H1 (cell line): ENCODE results near the gene PTRH1. TPM values are rescaled to one million over a fixed set of nuclear protein-coding genes. Genes with fewer than 3 reads are reported as not detected.

ENCODE experiments used
- CBX8 ChIP-seq: fragments of 300-800, 300-1000 bp; sonication (generic); IDR thresholded peaks from 2 replicates; pipeline ENCODE4 v1.7.1; 2016; ENCODE audit warnings: low read depth, low read length, borderline replicate concordance
- CEBPB ChIP-seq: IDR thresholded peaks from 2 replicates; pipeline ENCODE4 v1.6.1; 2012; ENCODE audit warnings: low read depth, low read length
- CHD2 ChIP-seq: IDR thresholded peaks from 2 replicates; pipeline ENCODE4 v1.6.1; 2012; ENCODE audit warnings: low read length, improper control_type of control experiment
- CREB1 ChIP-seq: IDR thresholded peaks from 2 replicates; pipeline ENCODE4 v1.6.1; 2012; ENCODE audit warnings: inconsistent platforms
- CTBP2 ChIP-seq: IDR thresholded peaks from 2 replicates; pipeline ENCODE4 v1.7.0; 2011; ENCODE audit warnings: borderline replicate concordance, mild to moderate bottlenecking, moderate library complexity, mixed read lengths, low read length; ENCODE audit not compliant: insufficient read depth, insufficient read length
- EZH2 ChIP-seq: fragments of 200-600 bp; sonication (generic); IDR thresholded peaks from 2 replicates; pipeline ENCODE4 v1.7.1; 2012; ENCODE audit warnings: low read depth, mild to moderate bottlenecking, moderate library complexity, low read length, inconsistent platforms; ENCODE audit not compliant: severe bottlenecking
- GABPA ChIP-seq: IDR thresholded peaks from 2 replicates; pipeline ENCODE4 v1.6.1; 2011; ENCODE audit warnings: mild to moderate bottlenecking, low read length, moderate library complexity, borderline replicate concordance; ENCODE audit not compliant: insufficient read depth
- JUN ChIP-seq: IDR thresholded peaks from 2 replicates; pipeline ENCODE4 v1.6.1; 2011; ENCODE audit warnings: low read depth, mild to moderate bottlenecking, improper control_type of control experiment, low read length
- PHF8 ChIP-seq: fragments of 200-600 bp; sonication (generic); conservative IDR thresholded peaks from 2 replicates; pipeline ENCODE4 v1.7.1; 2012; ENCODE audit warnings: low read depth, mild to moderate bottlenecking, inconsistent platforms, low read length, moderate library complexity
- POU5F1 ChIP-seq: IDR thresholded peaks from 2 replicates; pipeline ENCODE4 v1.6.1; 2011; ENCODE audit warnings: low read depth, mild to moderate bottlenecking, low read length, moderate library complexity
- SIN3A ChIP-seq, 2 experiments: IDR thresholded peaks in 1 of 2; conservative IDR thresholded peaks in 1 of 2; 2 replicates each; pipeline ENCODE4 v1.6.1; 2011 to 2012; ENCODE audit warnings: low read length in 2 of 2, improper control_type of control experiment in 1 of 2, low read depth in 1 of 2, mild to moderate bottlenecking in 1 of 2
- polyA plus RNA-seq, 7 experiments: library from polyadenylated mRNA; depleted of rRNA in 3 of 7; stranded (reverse) in 5 of 7; unstranded in 2 of 7; fragments of >200 nt in 5 of 7; fragments of 200-250 nt in 2 of 7; gene quantifications; 1 replicate in 5 of 7; 2 replicates in 1 of 7; 4 replicates in 1 of 7; pipeline versions ENCODE4 v1.2.1 to v1.2.3, GENCODE V29; 2011 to 2013; ENCODE audit warnings: missing spikeins in 2 of 7, mixed read lengths in 2 of 7
- total RNA-seq: library from RNA; stranded (reverse); fragmentation: NEBNext Ultra II Directional; extraction: Animal tissue kit (Norgen Biotek cat#: 25700); gene quantifications from 2 replicates; pipeline ENCODE4 v1.2.1, GENCODE V29; 2021
- TF ChIP-seq, protein P1 (sequence below), 3 experiments: IDR thresholded peaks; 1 replicate in 2 of 3; 2 replicates in 1 of 3; pipeline versions ENCODE4 v1.5.1 to v1.6.1; 2011; ENCODE audit warnings: low read length in 3 of 3, mild to moderate bottlenecking in 3 of 3, inconsistent platforms in 2 of 3, low read depth in 1 of 3, moderate library complexity in 1 of 3; ENCODE audit not compliant: insufficient read depth in 1 of 3; ENCODE audit errors: control extremely low read depth in 1 of 3

The PTRH1 gene
- total and polyA plus RNA-seq, 2 of the 8 experiments (the other 6 are each of a cell fraction or from before 2014, with no cell fraction given): 11.1 to 19.8 TPM

- TF ChIP-seq SIN3A (conservative IDR thresholded peaks at IDR 0.05 in 1 of 2, IDR thresholded peaks at IDR 0.05 in 1 of 2; ENCODE audit: low read depth in 1 of 2, low read length in 2 of 2): peak in 1 of 2 experiments; percentile 74; a peak in 2 of 4 replicates
- TF ChIP-seq JUN: peak; percentile 77
- no peak for TF ChIP-seq CHD2
- TF ChIP-seq CREB1: peak; percentile 7; the same call in 1 of the 2 replicates
- TF ChIP-seq EZH2: no peak
- no peak for TF ChIP-seq POU5F1
- no peak for TF ChIP-seq GABPA
- TF ChIP-seq CEBPB: no peak
- no peak for TF ChIP-seq CBX8
- peak; percentile 87 for TF ChIP-seq CTBP2
- TF ChIP-seq PHF8: 0 out of 2 replicates have a peak, but pooled peaks have one; percentile 24
- TF ChIP-seq, protein P1, sequence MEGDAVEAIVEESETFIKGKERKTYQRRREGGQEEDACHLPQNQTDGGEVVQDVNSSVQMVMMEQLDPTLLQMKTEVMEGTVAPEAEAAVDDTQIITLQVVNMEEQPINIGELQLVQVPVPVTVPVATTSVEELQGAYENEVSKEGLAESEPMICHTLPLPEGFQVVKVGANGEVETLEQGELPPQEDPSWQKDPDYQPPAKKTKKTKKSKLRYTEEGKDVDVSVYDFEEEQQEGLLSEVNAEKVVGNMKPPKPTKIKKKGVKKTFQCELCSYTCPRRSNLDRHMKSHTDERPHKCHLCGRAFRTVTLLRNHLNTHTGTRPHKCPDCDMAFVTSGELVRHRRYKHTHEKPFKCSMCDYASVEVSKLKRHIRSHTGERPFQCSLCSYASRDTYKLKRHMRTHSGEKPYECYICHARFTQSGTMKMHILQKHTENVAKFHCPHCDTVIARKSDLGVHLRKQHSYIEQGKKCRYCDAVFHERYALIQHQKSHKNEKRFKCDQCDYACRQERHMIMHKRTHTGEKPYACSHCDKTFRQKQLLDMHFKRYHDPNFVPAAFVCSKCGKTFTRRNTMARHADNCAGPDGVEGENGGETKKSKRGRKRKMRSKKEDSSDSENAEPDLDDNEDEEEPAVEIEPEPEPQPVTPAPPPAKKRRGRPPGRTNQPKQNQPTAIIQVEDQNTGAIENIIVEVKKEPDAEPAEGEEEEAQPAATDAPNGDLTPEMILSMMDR (IDR thresholded peaks at IDR 0.05; ENCODE audit: control extremely low read depth in 1 of 3, insufficient read depth in 1 of 3, low read depth in 1 of 3, low read length in 3 of 3): no peak
Observed at GRCh38 chr9:127754099-127755060, 38.9 kb upstream of the PTRH1 start (continued).
